Esophagus muscularis mucosa (tissue), 4 donors: Measurements from ENCODE around the gene TANGO6.

Experiments used
- CTCF ChIP-seq, 3 experiments: fragments of 200-600 bp in 2 of 3; fragments of 450-650 bp in 1 of 3; sonication (generic) in 2 of 3; IDR thresholded peaks; one replicate each; pipeline ENCODE4 v1.5.1; 2017 to 2019; ENCODE audit warnings: antibody characterized with exemption in 3 of 3, mild to moderate bottlenecking in 2 of 3, moderate library complexity in 1 of 3
- EP300 ChIP-seq: sonication (generic); formaldehyde crosslinking; IDR thresholded peaks from one replicate; pipeline ENCODE4 v1.6.1; 2017; ENCODE audit warnings: antibody characterized with exemption
- POLR2A ChIP-seq: fragments of 450-650 bp; IDR thresholded peaks from one replicate; pipeline ENCODE4 v1.6.1; 2017; ENCODE audit warnings: antibody characterized with exemption, moderate library complexity, mild to moderate bottlenecking, low read depth
- POLR2AphosphoS5 ChIP-seq, 2 donors: sonication (generic); formaldehyde crosslinking; IDR thresholded peaks; one replicate each; pipeline ENCODE4 v1.6.1; 2017; ENCODE audit warnings: antibody characterized with exemption in 2 of 2

GRCh38 chr16:69123910-69124309 lies 280.6 kb downstream of the TANGO6 start:
- no peak for TF ChIP-seq POLR2A
- no peak for TF ChIP-seq POLR2AphosphoS5 (IDR thresholded peaks at IDR 0.05)
- TF ChIP-seq CTCF (IDR thresholded peaks at IDR 0.05) = peak; percentile 63 to 70 (median 69)
- TF ChIP-seq EP300 = no peak
